HEK293T (cell line): ENCODE results near the gene STC2.
A peak's percentile ranks its signal among the peaks of the same experiment; 100 is the strongest.

Experiments
- CTCF ChIA-PET: fragments of 350-600 bp; formaldehyde crosslinking; extraction: SDS; loops from one replicate; lab custom pipeline; 2021; ENCODE audit warnings: antibody characterized with exemption, inconsistent platforms; lab: Yijun Ruan, JAX
- POLR2A ChIA-PET: fragments of 350-600 bp; formaldehyde crosslinking; extraction: SDS; loops from one replicate; lab custom pipeline; 2020; ENCODE audit warnings: antibody characterized with exemption, inconsistent platforms; lab: Yijun Ruan, JAX
- DNase-seq: peaks from one replicate; pipeline ENCODE4 v3.0.0; 2012; ENCODE audit warnings: mixed read lengths; ENCODE audit errors: extremely low spot score
- ARNT ChIP-seq: fragments of 450-650 bp; IDR thresholded peaks from 2 replicates; pipeline ENCODE4 v1.6.1; 2017; ENCODE audit warnings: mild to moderate bottlenecking
- BHLHE40 ChIP-seq: fragments of 450-650 bp; IDR thresholded peaks from 2 replicates; pipeline ENCODE4 v1.6.1; 2016; ENCODE audit warnings: mild to moderate bottlenecking, moderate library complexity, borderline replicate concordance
- CTBP1 ChIP-seq: fragments of 450-650 bp; IDR thresholded peaks from 2 replicates; pipeline ENCODE4 v1.6.1; 2016; ENCODE audit warnings: borderline replicate concordance
- ELF4 ChIP-seq: fragments of 450-650 bp; IDR thresholded peaks from 2 replicates; pipeline ENCODE4 v1.6.1; 2017; ENCODE audit warnings: antibody characterized with exemption
- FOXA1 ChIP-seq: fragments of 450-650 bp; IDR thresholded peaks from 2 replicates; pipeline ENCODE4 v1.6.1; 2016; ENCODE audit warnings: mild to moderate bottlenecking
- FOXK2 ChIP-seq: fragments of 450-650 bp; IDR thresholded peaks from 2 replicates; pipeline ENCODE4 v1.6.1; 2016; ENCODE audit warnings: mild to moderate bottlenecking
- FOXM1 ChIP-seq: fragments of 450-650 bp; IDR thresholded peaks from 2 replicates; pipeline ENCODE4 v1.6.1; 2017; ENCODE audit warnings: mild to moderate bottlenecking, borderline replicate concordance
- HDGF ChIP-seq: fragments of 450-650 bp; IDR thresholded peaks from 2 replicates; pipeline ENCODE4 v1.6.1; 2017; ENCODE audit warnings: antibody characterized with exemption, borderline replicate concordance
- L3MBTL2 ChIP-seq: fragments of 450-650 bp; conservative IDR thresholded peaks from 2 replicates; pipeline ENCODE4 v1.6.1; 2016; ENCODE audit warnings: mild to moderate bottlenecking
- LEF1 ChIP-seq: fragments of 450-650 bp; IDR thresholded peaks from 2 replicates; pipeline ENCODE4 v1.6.1; 2017; ENCODE audit warnings: mild to moderate bottlenecking, borderline replicate concordance
- NFRKB ChIP-seq: fragments of 450-650 bp; IDR thresholded peaks from 2 replicates; pipeline ENCODE4 v1.6.1; 2016; ENCODE audit warnings: mild to moderate bottlenecking, moderate library complexity
- SP1 ChIP-seq: fragments of 450-650 bp; IDR thresholded peaks from 2 replicates; pipeline ENCODE4 v1.6.1; 2017
- SUZ12 ChIP-seq: fragments of 450-650 bp; IDR thresholded peaks from 2 replicates; pipeline ENCODE4 v1.6.1; 2016; ENCODE audit warnings: mild to moderate bottlenecking
- TARDBP ChIP-seq: fragments of 450-650 bp; IDR thresholded peaks from 2 replicates; pipeline ENCODE4 v1.6.1; 2016
- ZNF384 ChIP-seq: fragments of 450-650 bp; IDR thresholded peaks from 2 replicates; pipeline ENCODE4 v1.6.1; 2016
- TF ChIP-seq, protein P1 (sequence below): fragments of 450-650 bp; IDR thresholded peaks from 2 replicates; pipeline ENCODE4 v1.6.1; 2016

Gene STC2

DNA sequence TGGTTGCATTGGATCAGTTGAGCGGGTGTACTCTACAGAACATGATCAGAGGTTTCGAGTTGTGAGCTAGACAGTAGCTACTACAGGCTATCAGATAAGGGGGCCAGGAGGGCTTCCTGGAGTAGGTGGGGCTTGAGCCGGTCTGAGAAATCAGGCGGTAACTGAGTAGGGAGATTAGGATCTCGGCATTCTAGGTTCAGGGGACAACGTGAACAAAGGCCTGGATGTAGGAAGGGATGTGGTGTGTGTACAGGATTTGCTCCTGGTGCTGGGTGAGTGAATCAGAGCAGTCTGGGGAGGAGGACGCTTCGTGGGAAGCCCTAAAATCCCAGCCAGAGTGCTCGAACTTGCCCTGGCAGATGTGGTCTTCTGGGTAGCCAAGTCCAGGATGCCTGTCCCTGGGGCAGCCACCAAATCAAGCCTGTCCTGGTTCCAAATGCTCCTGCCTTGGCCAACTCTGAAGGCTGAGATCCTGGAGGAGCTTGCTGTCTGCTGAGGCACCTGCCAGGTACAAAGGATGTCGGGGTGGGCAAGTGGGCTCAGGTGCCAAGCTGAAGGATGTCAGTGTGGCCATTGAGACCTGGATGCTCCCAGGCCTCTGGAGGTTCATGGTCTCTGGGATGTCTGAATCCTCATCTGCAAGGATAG lies 33.4 kb downstream of the STC2 start:
- CTCF ChIA-PET: interaction anchor here (0.6 to 9.7 kb wide), 24 partner anchors 8 to 1017 kb away, joined by 3 to 171 read pairs (median 4); partner anchors contain the start of genes BOD1 and STC2
- TF ChIP-seq TARDBP (no peak), SUZ12 (no peak), LEF1 (no peak), FOXA1 (no peak), ZNF384 (no peak), ARNT (no peak), L3MBTL2 (no peak)
- TF ChIP-seq, protein P1, sequence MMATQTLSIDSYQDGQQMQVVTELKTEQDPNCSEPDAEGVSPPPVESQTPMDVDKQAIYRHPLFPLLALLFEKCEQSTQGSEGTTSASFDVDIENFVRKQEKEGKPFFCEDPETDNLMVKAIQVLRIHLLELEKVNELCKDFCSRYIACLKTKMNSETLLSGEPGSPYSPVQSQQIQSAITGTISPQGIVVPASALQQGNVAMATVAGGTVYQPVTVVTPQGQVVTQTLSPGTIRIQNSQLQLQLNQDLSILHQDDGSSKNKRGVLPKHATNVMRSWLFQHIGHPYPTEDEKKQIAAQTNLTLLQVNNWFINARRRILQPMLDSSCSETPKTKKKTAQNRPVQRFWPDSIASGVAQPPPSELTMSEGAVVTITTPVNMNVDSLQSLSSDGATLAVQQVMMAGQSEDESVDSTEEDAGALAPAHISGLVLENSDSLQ: no peak
- DNase-seq: no peak
- POLR2A ChIA-PET: interaction anchor here (0.6 to 17.1 kb wide), 8 partner anchors 9 to 280 kb away, joined by 3 to 427 read pairs (median 4); partner anchors contain the start of gene STC2

DNA sequence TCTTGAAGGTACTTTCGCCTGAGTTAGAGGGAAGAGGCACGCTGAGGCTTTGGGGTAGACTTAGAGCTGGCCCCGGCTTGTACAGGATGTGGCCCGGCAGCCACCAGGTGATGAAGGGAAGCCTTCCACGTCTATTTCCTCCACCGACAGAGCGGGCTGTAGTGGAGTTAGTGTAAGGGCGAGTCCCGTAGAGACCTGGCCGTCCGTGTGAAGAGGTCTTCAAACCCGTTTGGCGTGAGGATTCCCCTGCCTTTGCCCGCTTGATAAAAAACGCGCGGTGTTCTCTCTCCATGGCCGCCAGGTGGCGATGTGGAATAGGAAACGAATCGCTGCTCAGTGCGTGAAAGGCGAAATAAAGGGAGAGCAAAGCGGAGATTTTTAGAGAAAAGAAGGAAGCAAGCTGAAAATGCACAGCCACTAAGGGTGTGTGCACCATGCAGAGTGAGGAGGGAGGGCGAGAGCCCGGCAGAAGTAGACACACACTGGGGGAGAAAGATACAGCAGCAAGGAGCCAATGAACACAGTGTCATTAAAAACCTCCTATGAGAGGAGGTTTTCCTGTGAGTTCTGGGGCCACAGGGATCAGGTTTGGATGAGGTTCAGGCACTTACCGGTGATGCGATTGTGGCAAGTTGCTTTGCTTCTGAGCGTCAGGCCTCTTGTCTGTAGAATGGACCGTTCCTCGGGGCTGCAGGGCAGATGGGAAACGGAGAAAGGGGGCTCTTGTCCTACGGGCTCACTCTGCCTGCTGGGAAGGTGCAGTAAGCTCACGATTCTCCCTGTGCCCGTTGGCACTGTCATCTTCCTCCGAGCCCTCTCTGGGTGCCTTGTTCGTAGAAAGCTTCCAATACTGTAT lies 34.2 kb downstream of the STC2 start:
- CTCF ChIA-PET: interaction anchor here (0.6 to 9.7 kb wide), 24 partner anchors 9 to 1018 kb away, joined by 3 to 171 read pairs (median 4); partner anchors contain the start of genes BOD1 and STC2
- peak; percentile 87 for DNase-seq
- TF ChIP-seq L3MBTL2: peak; percentile 64
- no peak for TF ChIP-seq SP1
- TF ChIP-seq BHLHE40: no peak
- no peak for TF ChIP-seq TARDBP
- POLR2A ChIA-PET: interaction anchor here (0.6 to 17.1 kb wide), 8 partner anchors 9 to 281 kb away, joined by 3 to 427 read pairs (median 4); partner anchors contain the start of gene STC2

DNA sequence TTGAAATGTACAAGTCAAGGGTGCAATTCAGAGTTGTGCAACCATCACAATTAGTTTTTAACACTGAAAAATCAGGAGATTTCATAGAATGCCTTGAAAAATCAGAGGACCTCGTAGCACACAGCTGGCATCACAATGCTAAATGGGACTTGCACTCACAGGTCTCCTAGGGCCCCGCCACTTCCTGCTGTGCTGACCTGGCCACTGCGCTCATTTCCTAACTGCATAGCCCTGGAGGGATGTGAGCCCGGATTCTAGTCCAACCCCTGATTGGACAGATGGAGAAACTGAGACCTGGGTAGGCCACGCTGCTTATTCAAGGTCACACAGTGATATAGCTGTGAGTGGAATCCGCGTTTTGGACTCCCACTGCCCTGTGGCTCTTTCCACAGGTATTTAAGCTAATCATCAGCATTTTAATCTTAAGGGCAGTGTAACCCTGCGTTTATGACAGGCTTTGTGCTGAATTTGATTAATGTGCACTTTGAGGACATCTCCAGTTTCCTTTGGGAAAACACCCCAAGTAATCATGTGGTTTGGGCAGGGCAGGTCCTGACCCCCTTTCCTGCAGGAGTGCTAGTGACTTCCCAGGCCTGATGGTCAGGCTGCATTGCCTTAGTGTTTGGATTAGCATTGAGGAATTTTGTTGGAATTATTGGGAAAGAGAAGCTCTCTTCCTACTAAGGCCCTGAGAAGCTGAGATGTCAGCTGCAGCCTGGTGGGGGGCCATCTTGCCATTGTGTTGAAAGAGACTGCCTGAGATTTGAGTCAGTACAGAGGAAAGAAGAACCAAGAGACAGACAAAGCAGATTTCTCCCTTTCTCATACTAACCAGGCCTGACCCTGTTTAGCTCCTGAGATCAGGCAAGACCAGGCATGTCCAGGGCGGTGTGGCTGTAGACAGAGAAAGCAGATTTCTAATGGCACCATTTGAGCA lies 36.2 kb downstream of the STC2 start:
- CTCF ChIA-PET: interaction anchor here (1.0 to 9.7 kb wide), 5 partner anchors 8 to 585 kb away, joined by 3 to 171 read pairs (median 4); partner anchors contain the start of genes ATP6V0E1 and STC2
- TF ChIP-seq LEF1: no peak
- TF ChIP-seq, protein P1: peak; percentile 45; the same call in 1 of the 2 replicates
- DNase-seq: no peak
- POLR2A ChIA-PET: interaction anchor here (2.9 to 17.1 kb wide), 2 partner anchors 24 to 38 kb away, joined by 8 to 427 read pairs; partner anchors contain the start of gene STC2

DNA sequence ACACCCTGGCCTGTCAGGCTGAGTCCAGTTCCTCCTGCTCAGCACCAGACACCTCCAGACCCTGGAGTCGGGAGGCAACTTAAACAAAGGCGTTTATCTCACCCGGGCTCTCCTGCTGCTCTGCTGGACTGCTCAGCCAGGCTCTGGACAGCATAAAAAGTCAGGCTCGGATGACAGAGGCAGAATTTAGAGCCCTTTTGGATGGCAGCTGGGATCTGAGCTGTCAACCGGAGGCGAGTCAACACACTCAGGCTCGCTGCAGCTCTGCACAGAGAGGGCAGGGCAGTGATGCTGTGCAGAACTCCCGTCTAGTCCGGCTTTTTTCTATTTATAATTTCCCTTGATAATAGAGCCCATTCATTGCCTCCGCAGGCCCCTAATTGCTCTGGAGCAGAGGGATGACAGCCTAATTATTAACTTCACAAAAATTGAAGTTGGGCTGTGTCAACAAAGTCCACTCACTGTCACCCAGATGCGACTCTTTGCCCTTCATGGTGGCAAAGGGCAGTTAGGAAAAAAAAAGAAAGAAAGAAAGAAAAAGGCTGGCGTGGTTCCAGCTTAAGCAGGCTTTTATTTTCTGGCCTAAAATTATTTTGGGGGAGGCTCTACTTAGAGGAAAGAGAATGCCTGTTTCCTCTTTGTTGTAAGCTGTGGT lies 37.6 kb downstream of the STC2 start:
- ChIA-PET POLR2A (interaction anchor here (2.9 to 17.1 kb wide), 2 partner anchors 25 to 39 kb away, joined by 8 to 427 read pairs; partner anchors contain the start of gene STC2), CTCF (interaction anchor here (0.7 to 1.0 kb wide), 2 partner anchors 13 to 41 kb away, joined by 3 to 4 read pairs; no protein-coding TSS in a partner anchor)
- no peak for DNase-seq
- TF ChIP-seq LEF1 (no peak), SUZ12 (no peak), ZNF384 (no peak), TARDBP (no peak), NFRKB (no peak), ARNT (no peak)

DNA sequence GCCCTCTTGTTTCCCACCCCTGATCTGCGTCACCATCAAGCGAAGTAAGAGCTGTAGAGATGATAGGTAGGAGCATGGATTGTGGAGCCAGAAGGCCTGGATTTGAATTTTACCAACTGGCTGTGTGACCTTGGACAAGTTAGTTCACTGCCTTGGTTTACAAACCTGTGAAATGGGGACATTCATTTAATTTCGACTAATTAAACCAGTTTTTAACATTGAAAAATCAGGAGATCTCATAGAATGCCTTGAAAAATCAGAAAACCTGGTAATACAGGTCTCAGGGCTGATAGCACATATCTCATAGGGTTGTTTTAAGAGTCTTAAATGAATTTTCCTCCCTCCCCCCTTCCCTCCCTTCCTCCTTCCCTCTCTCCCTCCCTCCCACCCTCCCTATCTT lies 38.8 kb downstream of the STC2 start:
- TF ChIP-seq ZNF384 (no peak), HDGF (no peak), FOXA1 (no peak), FOXM1 (no peak), LEF1 (no peak), L3MBTL2 (no peak), SP1 (no peak), TARDBP (no peak), ELF4 (no peak), SUZ12 (no peak), ARNT (no peak), CTBP1 (no peak), FOXK2 (no peak), BHLHE40 (no peak), NFRKB (no peak)
- TF ChIP-seq, protein P1: no peak
- POLR2A ChIA-PET: interaction anchor here (0.6 to 1.4 kb wide), 2 partner anchors 39 to 331 kb away, joined by 3 to 10 read pairs; partner anchors contain the start of gene STC2
- CTCF ChIA-PET: interaction anchor here (1.9 kb wide), 1 partner anchor 43 kb away, joined by 6 read pairs; no protein-coding TSS in a partner anchor
- DNase-seq: no peak
